ENCODE results near the gene AGO3.

Gene AGO3

GRCh38 chr1:36115200-36115669 is 184.3 kb downstream of the AGO3 start:
- H3F3A ChIP-seq (ENCODE audit: insufficient read depth, low read length): no peaks in the 10 kb centered on the region
- H4K20me1 ChIP-seq (ENCODE audit: insufficient read depth, low read length): no peaks in the 10 kb centered on the region
- no peak overlapping the region for H3K27ac ChIP-seq (ENCODE audit: low read depth, low read length, poor library complexity, severe bottlenecking)
- no peak for TF ChIP-seq CTCF (IDR thresholded peaks at IDR 0.05; ENCODE audit: low read length)
- TF ChIP-seq EZH2 (IDR thresholded peaks at IDR 0.05; ENCODE audit: borderline replicate concordance, low read length): no peak
- H3K9ac ChIP-seq (ENCODE audit: low read length): no peak overlapping the region
- H3K4me2 ChIP-seq (ENCODE audit: low read length): no peak overlapping the region
- no peaks in the 10 kb centered on the region for H3K36me3 ChIP-seq (ENCODE audit: insufficient read depth, low read length)
- no peak overlapping the region for H2AFZ ChIP-seq (ENCODE audit: low read length)
- H3K9me2 ChIP-seq (ENCODE audit: low read depth, low read length): no peaks in the 10 kb centered on the region
- H3K4me3 ChIP-seq (ENCODE audit: low read depth, low read length, poor library complexity, severe bottlenecking): no peak overlapping the region
- peaks cover 10% of the 10 kb centered on the region; the same call in 1 of the 2 replicates for H3K27me3 ChIP-seq (ENCODE audit: insufficient read depth, low read length)
- H3K9me3 ChIP-seq (ENCODE audit: low read length): no peaks in the 10 kb centered on the region
- no peaks in the 10 kb centered on the region for H3K79me2 ChIP-seq (ENCODE audit: insufficient read depth, low read length)
- peaks cover 6% of the 10 kb centered on the region for H3K4me1 ChIP-seq (ENCODE audit: insufficient read depth, low read length, severe bottlenecking)

DNA sequence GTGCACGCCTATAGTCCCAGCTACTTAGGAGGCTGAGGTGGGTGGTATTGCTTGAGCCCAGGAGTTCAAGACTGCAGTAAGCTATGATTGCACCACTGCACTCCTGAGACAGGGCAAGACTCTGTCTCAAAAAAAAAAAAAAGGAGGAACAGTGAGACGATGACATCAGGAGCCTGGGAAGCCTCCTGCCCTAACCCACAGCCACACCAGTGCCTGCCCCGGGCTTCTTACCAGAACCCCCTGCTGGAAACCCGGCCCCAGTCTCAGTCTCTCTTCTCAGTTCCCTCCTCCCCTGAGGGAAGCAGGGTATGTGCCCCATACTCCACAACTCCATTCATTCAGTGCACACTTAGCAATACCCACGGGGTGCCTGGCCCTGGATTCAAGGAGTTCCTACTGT is 185.0 kb downstream of the AGO3 start:
- Histone ChIP-seq H3K9me2 (ENCODE audit: low read depth, low read length) (no peaks in the 10 kb centered on the region), H3K27me3 (ENCODE audit: insufficient read depth, low read length) (peaks cover 10% of the 10 kb centered on the region; the same call in 1 of the 2 replicates), H2AFZ (ENCODE audit: low read length) (no peak overlapping the region), H3K4me2 (ENCODE audit: low read length) (no peak overlapping the region), H3K79me2 (ENCODE audit: insufficient read depth, low read length) (no peaks in the 10 kb centered on the region), H4K20me1 (ENCODE audit: insufficient read depth, low read length) (no peaks in the 10 kb centered on the region), H3K4me1 (ENCODE audit: insufficient read depth, low read length, severe bottlenecking) (peaks cover 6% of the 10 kb centered on the region), H3F3A (ENCODE audit: insufficient read depth, low read length) (no peaks in the 10 kb centered on the region), H3K27ac (ENCODE audit: low read depth, low read length, poor library complexity, severe bottlenecking) (no peak overlapping the region), H3K9me3 (ENCODE audit: low read length) (no peaks in the 10 kb centered on the region), H3K9ac (ENCODE audit: low read length) (no peak overlapping the region), H3K36me3 (ENCODE audit: insufficient read depth, low read length) (no peaks in the 10 kb centered on the region), H3K4me3 (ENCODE audit: low read depth, low read length, poor library complexity, severe bottlenecking) (no peak overlapping the region)
- no peak for TF ChIP-seq EZH2 (IDR thresholded peaks at IDR 0.05; ENCODE audit: borderline replicate concordance, low read length)

- no peak for TF ChIP-seq CTCF (IDR thresholded peaks at IDR 0.05; ENCODE audit: low read length)
- no peak for TF ChIP-seq EZH2 (IDR thresholded peaks at IDR 0.05; ENCODE audit: borderline replicate concordance, low read length)
- Histone ChIP-seq H3K9me2 (ENCODE audit: low read depth, low read length) (no peaks in the 10 kb centered on the region), H3K4me3 (ENCODE audit: low read depth, low read length, poor library complexity, severe bottlenecking) (no peak overlapping the region), H3K9ac (ENCODE audit: low read length) (no peak overlapping the region), H3K36me3 (ENCODE audit: insufficient read depth, low read length) (no peaks in the 10 kb centered on the region), H3K4me1 (ENCODE audit: insufficient read depth, low read length, severe bottlenecking) (peaks cover 6% of the 10 kb centered on the region), H3K27me3 (ENCODE audit: insufficient read depth, low read length) (peaks cover 10% of the 10 kb centered on the region; the same call in 1 of the 2 replicates), H2AFZ (ENCODE audit: low read length) (no peak overlapping the region), H3K27ac (ENCODE audit: low read depth, low read length, poor library complexity, severe bottlenecking) (no peak overlapping the region), H3F3A (ENCODE audit: insufficient read depth, low read length) (no peaks in the 10 kb centered on the region), H3K79me2 (ENCODE audit: insufficient read depth, low read length) (no peaks in the 10 kb centered on the region), H3K4me2 (ENCODE audit: low read length) (no peak overlapping the region), H4K20me1 (ENCODE audit: insufficient read depth, low read length) (no peaks in the 10 kb centered on the region), H3K9me3 (ENCODE audit: low read length) (no peaks in the 10 kb centered on the region)
These were observed 186.0 kb downstream of the AGO3 start for GRCh38 chr1:36116901-36117300.
